Neural crest cell (in vitro differentiated cells): Measurements from ENCODE around the gene C14orf180. TPM values are rescaled to one million over a fixed set of nuclear protein-coding genes. Genes with fewer than 3 reads are reported as not detected.

ENCODE experiments used
- DNase-seq: peaks from one replicate; pipeline ENCODE4 v3.0.0; 2021; ENCODE audit warnings: low read depth, mixed read lengths, low spot score
- H3K27ac Mint-ChIP-seq: one replicate; pipeline ENCODE4 v1.8.0; 2021; ENCODE audit warnings: mild to moderate bottlenecking, mixed read lengths; ENCODE audit not compliant: unreplicated experiment
- H3K27me3 Mint-ChIP-seq: 2 replicates; pipeline ENCODE4 v1.8.0; 2021; ENCODE audit warnings: low read depth, mild to moderate bottlenecking, mixed read lengths
- H3K36me3 Mint-ChIP-seq: 2 replicates; pipeline ENCODE4 v1.8.0; 2021; ENCODE audit warnings: low read depth, mild to moderate bottlenecking, mixed read lengths
- H3K4me1 Mint-ChIP-seq: 2 replicates; pipeline ENCODE4 v1.8.0; 2021; ENCODE audit warnings: mixed read lengths
- H3K4me3 Mint-ChIP-seq: one replicate; pipeline ENCODE4 v1.8.0; 2021; ENCODE audit warnings: mild to moderate bottlenecking, mixed read lengths
- H3K9me3 Mint-ChIP-seq: 2 replicates; pipeline ENCODE4 v1.8.0; 2021; ENCODE audit warnings: mixed read lengths
- total RNA-seq: library from RNA; stranded (reverse); gene quantifications from 2 replicates; pipeline ENCODE4 v1.2.1, GENCODE V29; 2021
- TF ChIP-seq, protein P1 (sequence below): fragments of 200-600 bp; sonication (generic); conservative IDR thresholded peaks from 2 replicates; pipeline ENCODE4 v1.5.0; 2021; ENCODE audit warnings: antibody characterized with exemption, mild to moderate bottlenecking

Gene C14orf180
- total RNA-seq, 1 donor from 2014 or later, result not detected

DNA sequence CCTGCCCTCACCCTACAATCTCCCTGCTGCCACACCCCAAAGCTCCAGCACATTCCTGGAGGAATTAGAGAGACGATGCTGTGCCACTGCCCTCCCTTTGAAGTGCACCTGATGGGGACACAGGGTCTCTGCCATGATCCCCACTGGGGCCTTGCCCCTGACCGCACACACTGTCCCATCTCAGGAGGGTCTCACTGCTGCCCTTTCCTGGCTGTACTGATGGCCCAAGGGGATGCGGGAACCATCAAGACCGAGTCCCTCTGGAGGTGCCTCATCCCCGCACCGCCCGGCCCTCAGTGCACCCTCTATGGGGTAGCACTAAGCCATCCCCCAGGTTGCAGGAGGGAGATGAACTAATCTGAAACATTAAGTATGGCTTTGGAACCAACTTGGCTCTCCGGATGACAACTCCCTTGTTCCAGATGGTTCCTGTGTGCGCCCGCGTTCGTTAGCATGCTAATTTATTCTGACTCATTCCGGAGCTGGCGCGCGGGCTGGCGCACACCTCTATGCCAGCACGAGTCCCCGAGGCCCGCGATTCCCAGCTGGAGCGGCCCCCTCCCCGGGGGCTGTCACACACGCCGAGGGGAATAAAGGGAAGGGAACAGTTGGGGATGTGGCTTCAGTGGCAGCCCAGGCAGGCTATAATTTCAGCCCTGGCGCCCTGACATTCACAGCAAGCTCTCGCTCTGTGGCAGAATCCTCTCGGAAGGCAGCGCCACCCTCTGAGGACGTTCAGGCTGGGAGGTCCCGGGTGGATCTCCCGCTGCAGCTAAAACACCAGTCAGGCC lies 34.2 kb upstream of the C14orf180 start:
- H3K27me3 Mint-ChIP-seq, result peaks cover 22% of the 10 kb centered on the region

DNA sequence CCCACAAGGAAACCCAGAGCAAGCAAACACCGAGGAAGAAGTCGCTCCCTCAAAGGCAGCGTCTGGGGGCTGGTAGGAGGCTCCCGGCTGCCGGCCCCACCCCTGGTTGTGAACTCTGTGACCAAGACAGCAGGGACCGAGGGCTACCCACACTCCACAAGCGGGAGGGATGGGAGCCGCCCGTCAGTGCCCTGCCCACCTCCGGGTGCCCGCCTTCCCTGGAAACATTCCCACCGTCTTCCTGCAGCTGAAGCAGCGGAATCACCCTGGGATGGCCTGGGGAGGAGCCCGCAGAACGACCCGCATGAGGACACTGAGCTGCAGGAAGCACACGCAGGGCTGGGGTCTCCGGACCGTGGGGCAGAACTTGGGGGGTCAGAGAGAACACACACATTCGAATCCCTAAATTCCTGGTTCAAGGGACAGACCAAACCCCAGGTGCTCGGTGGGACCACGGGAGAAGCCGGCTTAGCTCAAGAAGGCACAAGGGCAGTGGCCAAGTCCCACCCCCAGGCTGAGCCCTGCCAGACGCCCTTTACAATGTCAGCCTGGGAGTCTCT lies 33.5 kb upstream of the C14orf180 start:
- no peaks in the 10 kb centered on the region for H3K36me3 Mint-ChIP-seq
- TF ChIP-seq, protein P1, sequence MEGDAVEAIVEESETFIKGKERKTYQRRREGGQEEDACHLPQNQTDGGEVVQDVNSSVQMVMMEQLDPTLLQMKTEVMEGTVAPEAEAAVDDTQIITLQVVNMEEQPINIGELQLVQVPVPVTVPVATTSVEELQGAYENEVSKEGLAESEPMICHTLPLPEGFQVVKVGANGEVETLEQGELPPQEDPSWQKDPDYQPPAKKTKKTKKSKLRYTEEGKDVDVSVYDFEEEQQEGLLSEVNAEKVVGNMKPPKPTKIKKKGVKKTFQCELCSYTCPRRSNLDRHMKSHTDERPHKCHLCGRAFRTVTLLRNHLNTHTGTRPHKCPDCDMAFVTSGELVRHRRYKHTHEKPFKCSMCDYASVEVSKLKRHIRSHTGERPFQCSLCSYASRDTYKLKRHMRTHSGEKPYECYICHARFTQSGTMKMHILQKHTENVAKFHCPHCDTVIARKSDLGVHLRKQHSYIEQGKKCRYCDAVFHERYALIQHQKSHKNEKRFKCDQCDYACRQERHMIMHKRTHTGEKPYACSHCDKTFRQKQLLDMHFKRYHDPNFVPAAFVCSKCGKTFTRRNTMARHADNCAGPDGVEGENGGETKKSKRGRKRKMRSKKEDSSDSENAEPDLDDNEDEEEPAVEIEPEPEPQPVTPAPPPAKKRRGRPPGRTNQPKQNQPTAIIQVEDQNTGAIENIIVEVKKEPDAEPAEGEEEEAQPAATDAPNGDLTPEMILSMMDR, result no peak
- H3K9me3 Mint-ChIP-seq, result no peaks in the 10 kb centered on the region
- peaks cover 25% of the 10 kb centered on the region for H3K27me3 Mint-ChIP-seq
- no peaks in the 10 kb centered on the region for H3K4me1 Mint-ChIP-seq
- no peak overlapping the region for H3K27ac Mint-ChIP-seq
- H3K4me3 Mint-ChIP-seq, result no peak overlapping the region
- no peak for DNase-seq

More for the DNA sequence above, 34.2 kb upstream of the C14orf180 start:
- TF ChIP-seq, protein P1, result no peak
- H3K36me3 Mint-ChIP-seq, result no peaks in the 10 kb centered on the region
- H3K9me3 Mint-ChIP-seq, result no peaks in the 10 kb centered on the region
- no peaks in the 10 kb centered on the region for H3K4me1 Mint-ChIP-seq
- no peak for DNase-seq
- no peak overlapping the region for H3K4me3 Mint-ChIP-seq
- no peak overlapping the region for H3K27ac Mint-ChIP-seq

DNA sequence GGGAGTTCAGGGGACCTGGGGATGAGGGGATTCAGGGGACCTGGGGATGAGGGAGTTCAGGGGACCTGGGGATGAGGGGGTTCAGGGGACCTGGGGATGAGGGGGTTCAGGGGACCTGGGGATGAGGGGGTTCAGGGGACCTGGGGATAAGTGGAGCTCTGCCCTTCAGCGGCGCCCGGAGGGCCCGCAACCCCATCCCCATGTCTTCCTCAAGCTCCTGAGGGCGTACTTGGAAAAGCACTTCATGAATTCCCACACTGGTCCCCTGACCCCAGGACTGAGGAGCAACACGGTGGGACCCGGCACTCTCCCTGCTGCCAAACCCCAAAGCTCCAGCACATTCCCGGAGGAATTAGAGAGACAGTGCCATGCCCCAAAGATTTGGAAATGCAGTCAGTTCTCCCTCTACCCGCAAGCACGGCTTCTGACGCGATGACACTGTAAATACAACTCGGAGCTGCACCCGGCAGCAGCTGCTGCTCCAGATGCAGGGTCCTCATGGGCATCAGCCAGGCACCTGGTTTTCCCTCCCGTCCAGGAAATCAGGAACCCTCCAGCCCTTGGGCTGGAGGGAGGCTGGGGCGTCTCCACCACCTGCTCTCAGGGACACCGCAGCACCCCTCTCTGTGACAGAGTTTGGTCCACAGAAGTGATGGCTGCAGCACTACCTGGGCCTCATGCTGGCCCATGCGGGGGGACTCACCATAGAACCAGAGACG lies 32.8 kb upstream of the C14orf180 start:
- no peak for DNase-seq
- peaks cover 26% of the 10 kb centered on the region for H3K27me3 Mint-ChIP-seq

DNA sequence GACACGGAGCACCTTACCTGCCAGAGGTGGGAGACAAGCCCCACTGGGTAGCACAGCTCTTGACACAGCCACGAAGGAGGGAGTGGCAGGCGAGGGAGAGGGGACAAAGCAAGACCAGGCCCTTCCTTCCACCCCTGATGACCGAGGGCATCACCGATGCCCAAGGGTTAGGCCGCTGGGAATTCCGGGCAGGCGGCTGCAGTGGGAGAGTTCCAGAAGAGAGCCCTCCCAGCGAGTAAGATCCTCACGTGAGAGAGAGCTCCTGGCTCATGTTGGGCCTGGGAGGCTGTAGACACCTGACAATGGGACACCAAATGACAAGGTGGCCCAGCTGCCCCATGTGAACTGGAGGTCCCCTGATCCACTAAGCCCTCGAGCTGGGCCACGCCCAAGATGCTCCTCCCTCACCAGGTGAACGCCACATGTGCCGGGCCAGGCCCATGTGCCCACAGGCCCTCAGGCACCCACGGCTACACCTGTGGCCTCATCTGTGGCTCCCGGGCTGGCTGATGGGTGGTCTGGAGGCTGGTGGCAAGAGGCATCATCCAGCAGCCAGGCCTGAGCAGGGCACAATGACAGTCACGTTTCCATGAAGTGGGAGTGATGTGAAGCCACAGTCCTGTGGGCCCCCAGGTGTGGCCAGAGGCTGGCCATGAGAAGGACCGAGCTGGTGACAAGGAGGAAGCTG lies 32.1 kb upstream of the C14orf180 start:
- no peaks in the 10 kb centered on the region for H3K9me3 Mint-ChIP-seq
- no peak for DNase-seq
- no peak overlapping the region for H3K4me3 Mint-ChIP-seq
- peaks cover 26% of the 10 kb centered on the region for H3K27me3 Mint-ChIP-seq
- no peaks in the 10 kb centered on the region for H3K36me3 Mint-ChIP-seq
- H3K27ac Mint-ChIP-seq, result no peak overlapping the region
- TF ChIP-seq, protein P1, result no peak
- H3K4me1 Mint-ChIP-seq, result no peaks in the 10 kb centered on the region

More for the DNA sequence above, 32.8 kb upstream of the C14orf180 start:
- H3K36me3 Mint-ChIP-seq, result no peaks in the 10 kb centered on the region
- TF ChIP-seq, protein P1, result no peak
- H3K4me3 Mint-ChIP-seq, result no peak overlapping the region
- no peaks in the 10 kb centered on the region for H3K4me1 Mint-ChIP-seq
- H3K27ac Mint-ChIP-seq, result no peak overlapping the region
- no peaks in the 10 kb centered on the region for H3K9me3 Mint-ChIP-seq

DNA sequence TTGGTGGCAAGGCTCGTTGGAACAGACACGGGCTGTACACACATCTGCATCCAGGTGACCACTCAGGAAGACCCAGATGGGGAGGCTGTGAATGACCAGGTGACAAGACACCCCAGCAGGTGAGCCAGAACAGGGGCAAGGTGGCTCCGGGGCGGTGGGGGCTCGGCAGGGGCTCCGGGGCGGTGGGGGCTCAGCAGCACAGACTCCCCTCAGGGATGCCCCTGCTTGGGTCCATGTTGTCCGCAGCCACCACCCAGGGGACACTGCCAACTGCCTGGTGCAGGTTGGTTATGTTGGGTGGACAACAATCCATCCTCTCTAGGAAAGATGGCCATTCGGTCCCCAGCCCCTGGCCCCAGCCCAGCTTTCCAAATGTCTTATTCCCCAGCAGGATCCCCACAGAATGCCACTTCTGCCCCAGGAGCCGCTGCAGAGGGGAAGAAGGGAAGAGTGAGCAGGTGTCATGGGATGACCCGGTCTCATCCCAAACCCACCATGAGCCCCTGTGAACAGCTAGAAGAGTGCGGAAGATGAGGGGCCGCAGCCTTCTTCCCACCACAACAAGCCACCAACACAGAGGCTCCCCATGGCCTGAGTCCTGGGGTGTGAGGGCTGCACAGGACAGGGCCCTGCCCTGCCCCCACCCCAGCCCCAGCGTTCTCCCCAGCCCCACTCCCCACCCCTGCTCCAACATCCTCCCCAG lies 31.4 kb upstream of the C14orf180 start:
- H3K36me3 Mint-ChIP-seq, result no peaks in the 10 kb centered on the region
- no peaks in the 10 kb centered on the region for H3K9me3 Mint-ChIP-seq
- H3K27me3 Mint-ChIP-seq, result peaks cover 23% of the 10 kb centered on the region
- H3K27ac Mint-ChIP-seq, result no peak overlapping the region
- no peak overlapping the region for H3K4me3 Mint-ChIP-seq
- DNase-seq, result no peak
- H3K4me1 Mint-ChIP-seq, result no peaks in the 10 kb centered on the region
- TF ChIP-seq, protein P1, result no peak
